Epidermal melanocyte (primary cell): ENCODE measurements around the gene DUSP16.
"Not testable (repeated sequence)": the region's sequence is repeated elsewhere in the genome, so short reads cannot be mapped to it uniquely, and the experiment has no call there.

ENCODE experiments used
- DNase-seq: peaks from one replicate; pipeline ENCODE4 v3.0.0; 2011; ENCODE audit warnings: low spot score; ENCODE audit not compliant: insufficient read length

Gene DUSP16

DNA sequence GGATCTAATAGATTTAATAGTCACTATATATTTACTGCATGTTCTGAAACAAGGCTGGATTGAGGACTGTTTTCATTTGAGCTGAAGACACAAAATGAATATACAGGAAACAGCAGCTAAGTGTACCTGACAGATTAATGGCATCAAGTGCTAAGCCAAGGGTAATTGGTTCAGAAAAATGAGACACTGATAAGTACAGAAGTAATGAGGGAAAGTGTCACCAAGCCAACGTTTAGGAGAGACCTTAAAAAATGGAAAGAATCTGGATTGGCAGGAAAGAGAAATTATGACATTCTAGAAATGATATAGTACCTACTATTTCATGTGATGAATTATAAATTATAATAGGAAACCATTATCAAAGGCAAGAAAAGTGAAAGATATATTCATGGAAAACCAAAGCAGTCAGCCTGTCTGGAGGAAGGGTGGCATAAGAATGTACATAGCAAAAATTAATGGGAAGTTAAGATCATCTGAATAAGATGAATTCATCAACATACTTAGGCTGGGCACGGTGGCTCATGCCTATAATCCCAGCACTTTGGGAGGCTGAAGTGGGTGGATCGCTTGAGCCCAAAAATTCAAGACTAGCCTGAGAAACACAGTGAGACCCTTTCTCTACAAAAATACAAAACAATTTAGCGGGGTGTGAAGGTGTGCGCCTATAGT is 21.0 kb upstream of the DUSP16 start:
- DNase-seq: no peak

DNA sequence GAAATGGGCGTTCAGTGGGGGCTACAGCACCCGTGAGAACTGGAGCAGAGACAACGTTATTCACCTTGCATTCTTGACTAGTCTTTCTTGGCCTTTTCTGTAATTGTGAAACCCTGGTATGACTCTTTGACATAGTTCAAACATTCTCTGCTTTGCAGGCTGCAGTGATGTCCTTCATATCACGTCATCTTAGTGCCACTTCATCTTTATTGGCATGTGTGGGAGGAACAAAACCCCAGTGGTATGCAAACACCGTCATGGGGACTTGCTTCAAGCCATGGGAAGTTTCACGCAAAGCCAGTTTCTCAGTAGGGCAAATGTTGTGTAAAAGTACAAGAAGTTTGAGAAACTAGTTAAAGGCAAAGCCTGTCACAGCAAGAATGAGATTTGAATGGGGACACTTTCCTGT is 20.2 kb upstream of the DUSP16 start:
- DNase-seq: no peak

DNA sequence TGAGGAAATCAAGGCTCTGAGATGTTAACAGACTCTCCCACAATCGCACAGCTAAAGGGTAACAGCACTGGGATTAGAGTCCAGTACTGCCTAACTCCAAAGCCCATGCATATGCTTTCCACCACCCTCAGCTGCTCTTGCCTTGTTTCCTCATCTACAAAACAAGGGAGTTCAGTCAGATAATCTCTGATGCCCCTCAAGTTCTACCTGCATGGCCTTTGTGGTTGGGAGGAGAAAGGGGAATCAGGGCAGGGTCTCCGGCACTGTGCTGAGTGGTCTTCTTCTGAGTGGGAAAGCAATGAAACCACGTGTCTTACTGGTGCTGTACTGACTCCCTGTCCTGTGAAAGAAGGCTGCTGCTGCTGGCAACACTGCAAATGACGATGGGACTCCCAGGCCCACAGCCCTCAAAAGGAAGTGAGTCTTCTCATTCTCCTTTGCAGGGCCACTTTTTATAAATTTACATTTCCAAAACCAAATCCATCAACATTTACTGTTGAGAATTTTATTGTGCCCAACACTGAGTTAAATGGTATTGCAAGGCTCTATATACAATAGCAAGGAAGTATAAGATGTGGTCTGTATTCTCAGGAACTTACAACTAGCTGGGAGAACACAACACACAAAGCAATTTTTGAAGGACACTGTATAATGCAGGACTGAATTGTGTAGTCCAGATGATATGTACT is 19.7 kb upstream of the DUSP16 start:
- no peak for DNase-seq

DNA sequence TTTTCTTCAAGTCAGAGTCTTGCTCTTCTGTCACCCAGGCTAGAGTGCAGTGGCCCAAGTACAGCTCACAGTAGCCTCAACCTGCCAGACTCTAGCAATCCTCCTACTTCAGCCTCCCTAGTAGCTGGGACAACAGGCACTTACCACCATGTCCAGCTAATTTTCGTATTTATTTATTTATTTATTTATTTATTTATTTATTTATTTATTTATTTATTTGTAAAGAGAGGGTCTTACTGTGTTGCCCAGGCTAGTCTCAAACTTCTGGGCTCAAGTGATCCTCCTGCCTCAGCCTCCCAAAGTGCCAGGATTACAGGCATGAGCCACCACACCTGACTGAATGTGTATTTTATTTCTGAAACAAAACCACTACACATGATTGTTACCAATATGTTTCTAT is 18.1 kb upstream of the DUSP16 start:
- not testable (repeated sequence) for DNase-seq

DNA sequence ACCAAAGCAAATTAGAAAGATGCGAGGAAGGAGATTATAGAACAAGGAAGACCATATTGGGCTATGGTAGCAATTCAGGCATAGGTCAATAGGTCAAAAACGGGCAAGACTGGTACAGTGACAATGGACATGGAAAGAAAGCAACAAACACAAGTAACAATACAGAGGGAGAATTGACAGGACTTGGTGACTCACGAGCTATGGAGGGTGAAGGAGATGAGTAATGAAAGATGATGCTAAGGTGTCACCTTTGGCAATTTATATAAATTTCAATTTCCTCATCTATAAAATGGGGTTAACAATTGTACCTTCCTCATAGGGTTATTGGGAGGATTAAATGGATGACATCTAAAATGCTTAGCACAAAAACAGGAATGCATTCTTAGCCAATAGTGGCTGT is 15.1 kb upstream of the DUSP16 start:
- DNase-seq: no peak

DNA sequence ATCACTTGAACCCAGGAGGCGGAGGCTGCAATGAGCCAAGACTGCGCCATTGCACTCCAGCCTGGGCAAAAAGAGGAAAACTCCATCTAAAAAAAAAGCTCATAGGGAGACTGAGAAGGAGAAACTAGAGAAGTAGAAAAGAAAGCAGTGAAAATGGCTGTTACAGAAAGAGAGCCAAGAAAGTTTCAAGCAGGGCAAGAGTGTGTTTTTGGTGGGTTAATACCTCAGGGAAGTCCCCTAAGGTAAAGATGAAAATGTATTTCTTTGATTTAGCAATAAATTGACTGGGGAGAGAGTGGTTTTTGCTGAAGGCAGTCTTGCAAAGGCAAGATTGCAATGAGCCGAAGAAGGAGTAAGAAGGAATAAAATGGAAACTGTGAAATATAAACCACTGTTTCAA is 10.0 kb upstream of the DUSP16 start:
- no peak for DNase-seq

- DNase-seq: not testable (repeated sequence)
These were observed 3.3 kb upstream of the DUSP16 start for GRCh38 chr12:12565971-12566370.

- no peak for DNase-seq
These were observed 2.2 kb upstream of the DUSP16 start for GRCh38 chr12:12564911-12565310.

GRCh38 chr12:12563290-12563928 is 746 bp upstream of the DUSP16 start:
- DNase-seq: no peak

DNA sequence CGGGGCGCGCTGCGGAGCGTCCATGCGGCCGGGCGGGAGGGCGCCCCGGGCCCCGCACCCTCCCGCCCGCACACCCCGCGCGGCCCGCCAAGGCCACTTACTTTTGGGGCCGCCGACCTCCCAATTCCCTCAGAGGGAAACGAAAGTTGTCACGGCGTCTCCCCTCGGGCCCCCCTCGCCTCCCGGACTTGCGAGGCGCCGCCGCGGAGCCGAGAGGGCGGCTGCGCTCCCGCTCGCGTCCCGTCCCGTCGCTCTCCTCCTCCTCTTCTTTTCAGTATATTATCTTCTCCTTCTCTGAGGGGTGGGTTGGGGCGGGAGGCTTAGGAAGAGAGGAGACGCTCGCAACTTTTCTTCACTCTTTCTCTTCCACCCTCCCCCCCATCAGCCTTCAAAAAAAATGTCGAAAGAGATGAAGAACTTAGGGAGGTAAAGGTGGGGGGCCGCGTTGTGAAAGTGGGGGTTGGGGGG is 613 bp downstream of the DUSP16 start:
- no peak for DNase-seq

DNA sequence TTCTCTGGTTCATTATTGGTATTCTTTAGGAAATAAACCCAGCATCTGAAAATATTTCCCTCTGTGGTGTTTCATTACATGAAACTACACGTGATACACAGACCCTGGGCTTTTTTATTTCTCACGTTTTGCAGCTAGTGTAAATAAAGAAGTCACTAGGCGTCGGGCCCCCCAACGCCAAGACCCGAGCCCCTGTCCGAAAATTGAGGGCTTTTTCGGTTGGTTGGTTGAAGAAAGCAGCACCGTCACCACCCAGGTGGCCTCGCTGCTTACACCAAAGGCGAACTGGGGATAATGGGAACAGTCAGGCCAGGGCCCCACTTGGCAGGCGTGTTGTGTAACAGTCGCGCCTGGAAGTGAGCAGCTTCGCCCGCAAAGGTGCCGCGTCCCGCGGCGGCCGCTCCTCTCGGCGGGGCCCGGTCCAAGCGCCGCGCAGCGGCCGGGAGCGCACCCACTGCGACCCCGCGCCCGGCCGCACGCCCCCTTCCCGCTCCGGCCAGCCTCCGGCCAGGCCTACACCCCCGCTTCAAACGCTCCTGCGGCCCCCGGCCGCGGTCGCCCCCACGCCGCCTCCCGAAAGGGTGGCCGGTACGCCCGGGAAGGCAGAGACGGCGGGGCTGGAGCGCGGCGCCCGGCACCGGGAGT is 1.2 kb downstream of the DUSP16 start:
- no peak for DNase-seq

DNA sequence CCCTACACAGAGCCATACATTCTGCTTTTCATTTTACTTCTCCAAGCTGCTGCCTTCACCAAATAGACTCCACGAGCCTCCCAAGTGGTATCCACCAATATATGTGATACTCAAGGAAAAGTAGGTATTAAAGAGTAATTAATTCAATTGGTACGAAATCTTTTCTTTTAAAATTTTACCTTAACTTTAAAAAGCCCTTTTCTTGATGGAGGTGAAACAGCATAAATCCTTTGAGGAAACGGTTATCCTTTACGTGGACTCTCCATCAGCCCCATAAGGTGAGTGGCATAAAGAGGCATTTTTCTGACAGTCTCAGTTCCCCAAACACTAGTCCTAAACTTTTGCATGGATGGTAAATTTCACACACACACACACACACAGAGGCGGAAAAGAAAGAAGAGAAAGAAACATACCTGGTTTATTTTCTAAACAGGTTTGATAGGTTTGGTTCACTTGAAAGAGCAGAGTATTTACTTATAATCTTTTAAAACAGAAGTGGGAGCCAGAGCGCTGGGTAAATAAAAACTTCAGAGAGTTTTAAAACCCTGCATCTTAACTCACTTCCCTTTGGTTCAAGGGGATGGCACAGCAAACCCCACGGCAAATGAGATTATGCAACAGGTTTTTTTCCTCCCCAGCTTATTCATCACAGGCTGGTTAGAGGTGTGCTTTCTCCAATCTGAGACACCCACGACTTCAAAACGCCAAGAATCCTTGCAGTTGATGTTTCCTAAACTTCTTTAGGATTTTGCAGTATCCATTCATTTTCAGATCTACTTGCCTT is 1.9 kb downstream of the DUSP16 start:
- no peak for DNase-seq

- no peak for DNase-seq
These were observed 2.9 kb downstream of the DUSP16 start for GRCh38 chr12:12559719-12560296.

DNA sequence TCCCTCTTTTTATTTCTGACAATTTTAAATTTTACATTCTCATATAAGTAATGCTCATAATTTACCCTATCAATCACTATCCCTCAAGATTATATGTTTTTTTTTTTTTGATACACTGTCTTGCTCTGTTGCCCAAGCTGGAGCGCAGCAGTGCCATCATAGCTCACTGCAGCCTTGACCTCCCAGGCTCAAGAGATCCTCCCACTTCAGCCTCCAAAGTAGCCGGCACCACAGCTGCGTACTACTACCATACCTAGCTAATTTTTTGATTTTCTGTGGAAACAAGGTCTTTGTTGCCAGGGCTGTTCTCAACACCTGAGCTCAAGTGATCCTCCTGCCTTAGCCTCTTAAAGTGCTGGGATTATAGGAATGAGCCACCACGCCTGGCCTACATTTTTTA is 4.4 kb downstream of the DUSP16 start:
- no peak for DNase-seq

- DNase-seq: no peak
These were observed 4.9 kb downstream of the DUSP16 start for GRCh38 chr12:12557733-12558132.

DNA sequence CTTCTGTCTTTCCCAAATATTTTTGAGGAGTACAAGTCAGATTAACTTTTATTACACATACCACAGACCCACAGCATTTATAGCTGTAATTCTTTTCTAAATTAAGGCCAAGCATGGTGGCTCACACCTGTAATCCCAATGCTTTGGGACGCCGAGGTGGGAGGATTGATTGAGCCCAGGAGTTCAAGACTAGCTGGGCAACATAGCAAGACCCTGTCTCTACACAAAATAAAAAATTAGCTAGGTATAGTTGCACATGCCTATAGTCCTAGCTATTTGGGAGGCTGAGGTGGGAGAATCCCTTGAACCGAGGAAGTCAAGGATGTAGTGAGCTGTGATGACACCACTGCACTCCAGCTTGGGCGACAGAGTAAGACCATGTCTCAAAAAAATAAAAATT is 7.0 kb downstream of the DUSP16 start:
- no peak for DNase-seq

GRCh38 chr12:12553208-12553785 is 9.4 kb downstream of the DUSP16 start:
- DNase-seq: no peak

GRCh38 chr12:12551115-12551514 is 11.5 kb downstream of the DUSP16 start:
- no peak for DNase-seq

DNA sequence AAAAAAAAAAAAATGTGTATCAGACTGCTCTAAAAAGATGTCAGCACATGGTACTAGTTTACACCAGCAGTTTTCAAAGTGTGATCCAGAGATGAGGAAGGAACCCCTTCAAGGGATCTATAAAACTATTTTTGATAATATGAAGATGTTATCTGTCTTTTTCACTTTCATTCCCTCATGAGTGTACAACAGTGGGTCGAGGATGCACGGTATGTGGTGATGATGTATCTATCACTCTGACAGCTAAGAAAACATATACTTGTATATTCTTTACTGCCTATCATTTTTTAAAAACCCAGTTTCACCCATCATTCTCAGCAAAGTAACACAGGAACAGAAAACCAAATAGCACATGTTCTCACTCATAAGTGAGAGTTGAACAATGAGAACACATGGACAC is 12.4 kb downstream of the DUSP16 start:
- DNase-seq: no peak

GRCh38 chr12:12549426-12549825 is 13.2 kb downstream of the DUSP16 start:
- DNase-seq: no peak

- DNase-seq: no peak
These were observed 13.9 kb downstream of the DUSP16 start for GRCh38 chr12:12548713-12549112.
